ENCODE measurements around the gene REPS2. TPM values are rescaled to one million over a fixed set of nuclear protein-coding genes. Genes with fewer than 3 reads are reported as not detected.

The REPS2 gene
- total RNA-seq, 1 experiment from 2014 or later = 1.4 TPM

DNA sequence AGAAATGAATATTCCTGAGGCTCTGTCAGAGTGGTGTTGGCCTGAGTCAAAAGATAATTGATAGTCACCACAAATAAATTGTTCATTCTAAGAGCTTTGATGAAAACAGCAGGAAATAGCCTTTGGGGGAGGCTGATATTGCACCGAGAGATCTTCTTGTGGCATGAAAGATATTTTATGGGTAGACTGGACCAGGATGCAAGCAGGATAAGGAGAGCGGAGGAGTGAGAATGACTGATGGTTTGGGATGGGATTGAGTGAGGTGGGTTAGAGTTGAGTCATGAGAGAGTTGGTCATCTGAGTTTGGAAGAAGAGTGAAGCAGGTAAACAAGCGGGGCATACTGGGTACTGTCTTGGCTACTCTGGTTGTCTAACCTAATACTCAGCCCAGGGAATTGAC is 88.7 kb downstream of the REPS2 start:
- no peak for DNase-seq (ENCODE audit: low spot score)

DNA sequence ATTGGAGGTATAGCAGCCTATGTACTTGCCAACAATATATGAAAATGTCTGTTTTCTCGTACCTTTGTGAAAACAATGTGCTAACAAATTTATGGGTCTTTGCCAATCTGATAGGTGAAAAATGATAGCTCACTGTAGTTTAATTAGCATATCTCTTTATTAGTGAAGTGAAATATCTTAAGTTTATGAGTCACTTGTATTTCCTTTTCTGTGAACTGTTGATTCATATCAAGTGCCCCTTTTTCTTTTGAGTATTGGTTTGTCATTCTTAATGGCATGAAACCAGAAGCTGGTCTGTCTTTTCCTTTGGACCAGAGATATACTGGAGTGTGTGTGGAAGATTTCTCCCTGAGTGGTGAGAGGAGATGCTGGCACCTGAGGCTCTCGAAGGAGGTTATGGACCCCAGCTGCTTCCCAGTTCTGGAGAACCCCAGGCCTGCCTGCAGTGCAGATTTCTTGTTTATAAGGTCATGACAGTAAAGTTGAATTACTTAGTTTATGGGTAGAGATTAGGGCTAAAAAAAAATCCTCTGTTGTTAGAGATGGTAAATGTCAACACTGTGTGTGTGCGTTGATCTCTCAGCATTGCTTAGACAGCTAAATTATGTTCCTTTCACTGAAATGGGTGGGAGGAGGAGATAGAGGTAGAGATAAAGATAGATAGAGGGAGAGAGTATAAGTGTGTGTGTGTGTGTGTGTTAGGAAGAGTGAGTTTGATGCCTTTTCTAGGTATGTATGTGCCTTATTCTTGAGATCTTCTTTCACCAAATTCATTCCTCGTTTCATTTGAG is 89.9 kb downstream of the REPS2 start:
- DNase-seq (ENCODE audit: low spot score) = peak; percentile 4

DNA sequence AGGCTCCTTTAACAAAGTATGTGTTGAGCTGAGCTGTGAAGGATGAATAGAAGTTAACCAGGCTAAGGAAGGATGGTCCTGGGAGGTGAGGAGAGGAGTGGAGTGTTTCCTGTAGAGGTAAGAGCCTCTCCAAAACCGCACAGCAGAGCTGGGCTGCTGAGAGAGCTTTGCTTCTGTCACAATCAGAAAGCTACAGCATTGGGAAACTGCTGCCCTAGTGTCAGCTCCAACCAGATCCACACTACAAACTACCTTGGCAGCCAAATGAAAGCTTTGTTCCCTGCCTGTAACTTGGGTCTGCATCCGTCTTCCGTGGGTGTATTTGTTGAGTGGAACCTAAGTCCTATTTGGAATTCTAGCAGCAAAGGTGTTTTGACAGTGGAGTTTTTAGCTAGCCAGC is 91.8 kb downstream of the REPS2 start:
- DNase-seq (ENCODE audit: low spot score) = no peak

DNA sequence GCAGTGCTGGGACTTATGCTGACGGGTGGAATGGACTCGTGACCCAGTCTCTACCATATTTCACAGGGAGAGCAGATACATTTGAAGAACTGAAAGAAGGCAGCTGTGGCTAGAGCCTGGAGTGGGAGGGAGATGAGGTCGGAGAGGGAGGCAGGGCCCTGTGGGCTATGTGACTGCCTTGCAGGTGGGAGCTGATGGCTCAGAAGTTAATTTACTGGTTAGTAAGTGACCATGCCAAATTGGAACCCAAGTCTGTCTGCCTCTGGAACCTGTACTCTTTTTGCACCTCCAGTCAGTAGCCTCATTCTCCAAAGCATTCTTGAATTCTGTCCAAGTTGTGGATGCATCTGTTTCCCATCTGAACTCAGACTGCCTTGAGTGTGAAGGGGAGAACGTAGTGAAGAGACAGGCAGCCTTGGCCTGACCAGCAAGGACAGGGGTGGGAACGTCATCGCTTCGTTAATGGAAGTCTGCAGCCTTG is 92.3 kb downstream of the REPS2 start:
- no peak for DNase-seq (ENCODE audit: low spot score)

DNA sequence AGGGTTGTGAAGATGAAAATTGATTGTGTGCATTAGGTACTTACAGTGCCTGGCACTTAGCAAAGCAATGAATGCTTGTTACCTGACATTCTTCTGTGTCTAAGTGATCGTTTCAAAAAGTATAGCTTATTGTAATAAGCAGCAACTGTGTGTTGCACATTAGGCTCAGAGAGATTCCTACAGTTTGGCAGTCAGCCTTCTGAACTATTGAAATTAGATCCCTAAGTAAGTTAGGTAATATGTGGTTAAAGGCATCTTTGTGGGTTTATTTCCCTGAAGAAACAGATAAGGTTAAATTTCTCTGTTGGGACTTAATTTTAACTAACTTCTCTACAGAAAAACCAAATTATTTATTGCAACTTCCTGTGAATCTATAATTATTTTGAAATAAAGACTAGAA is 93.4 kb downstream of the REPS2 start:
- no peak for DNase-seq (ENCODE audit: low spot score)

DNA sequence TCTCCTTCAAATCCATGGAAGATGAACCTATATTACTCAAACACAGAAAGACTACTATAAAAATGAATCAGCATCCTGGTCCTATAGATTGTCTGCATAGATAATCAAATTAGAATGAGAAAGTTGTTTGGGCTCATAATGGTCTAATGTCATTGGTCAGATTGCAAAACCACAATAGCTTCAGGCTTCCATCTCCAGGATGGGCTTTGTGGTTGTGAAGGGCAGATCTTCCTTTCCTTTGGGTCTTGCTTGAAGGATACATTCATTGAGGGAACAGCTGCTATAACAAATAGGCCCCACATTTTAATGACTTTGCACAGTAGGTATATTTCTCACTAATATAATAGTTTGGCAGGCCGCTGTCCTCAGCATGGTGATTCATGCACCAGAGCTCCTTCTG is 94.3 kb downstream of the REPS2 start:
- DNase-seq (ENCODE audit: low spot score) = no peak

DNA sequence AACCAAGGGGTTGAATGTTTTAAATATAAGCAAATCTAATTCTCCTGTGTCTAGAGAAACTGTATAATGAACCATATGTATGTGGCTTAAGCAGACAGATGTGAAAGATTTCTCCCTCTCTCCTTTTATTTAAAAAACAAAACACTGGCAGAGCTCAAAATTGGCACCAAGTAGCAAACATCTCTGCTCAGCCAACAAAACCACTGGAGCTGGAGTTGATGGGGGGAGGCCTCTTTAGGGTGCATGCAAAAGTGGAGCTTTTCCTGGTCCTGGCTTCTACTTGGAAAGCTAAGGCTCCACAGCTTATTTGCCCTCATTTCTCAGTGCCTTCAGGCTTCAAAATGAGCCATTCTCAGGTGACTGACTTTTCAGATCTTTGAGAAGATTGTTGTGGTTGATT is 95.6 kb downstream of the REPS2 start:
- DNase-seq (ENCODE audit: low spot score) = no peak

DNA sequence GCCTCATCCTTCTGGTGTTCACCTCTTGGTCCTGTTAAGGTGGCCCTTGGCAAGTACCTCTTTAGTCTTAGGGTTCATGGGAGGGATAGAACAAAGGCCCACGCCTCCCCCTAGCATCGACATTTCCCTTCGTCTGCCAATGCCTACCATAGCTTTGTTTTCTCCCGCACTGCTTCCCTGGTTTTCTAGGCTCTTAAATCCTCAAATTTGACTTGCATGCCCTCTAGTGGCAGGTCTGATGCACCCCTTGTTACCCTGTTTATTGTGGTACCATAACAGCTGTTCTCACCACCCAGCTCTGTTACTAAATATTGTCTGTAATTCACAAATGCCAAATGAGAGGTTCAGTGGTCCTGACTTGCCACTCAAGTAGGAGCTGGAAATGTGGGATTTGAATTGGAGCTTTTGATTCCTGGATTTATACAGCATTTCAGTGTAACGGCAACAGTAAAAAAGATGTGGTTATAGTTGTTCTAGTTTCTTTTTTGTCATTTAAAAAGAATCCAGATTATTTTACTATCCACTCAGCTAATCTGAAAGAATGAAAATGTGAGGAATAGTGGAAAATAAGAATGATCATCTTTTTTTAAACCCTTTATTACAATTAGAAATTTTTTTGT is 100.1 kb downstream of the REPS2 start:
- DNase-seq (ENCODE audit: low spot score) = peak; percentile 80

DNA sequence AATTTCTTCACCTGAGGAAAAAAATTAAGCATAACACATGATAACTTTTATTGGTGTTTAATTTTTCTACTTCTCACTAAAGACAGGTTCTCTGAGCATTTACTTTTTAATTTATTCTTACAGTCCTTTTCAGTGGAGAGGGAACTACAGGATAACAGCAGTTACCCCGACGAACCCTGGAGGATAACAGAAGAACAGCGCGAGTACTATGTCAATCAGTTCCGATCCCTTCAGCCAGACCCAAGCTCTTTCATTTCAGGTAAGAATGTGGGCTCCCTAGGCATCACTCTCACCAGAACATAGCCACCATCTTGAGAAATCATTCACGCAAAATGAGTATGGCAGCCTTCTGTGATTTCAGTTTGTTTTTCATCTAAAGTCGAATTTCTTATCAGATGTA is 100.8 kb downstream of the REPS2 start:
- DNase-seq (ENCODE audit: low spot score) = no peak

DNA sequence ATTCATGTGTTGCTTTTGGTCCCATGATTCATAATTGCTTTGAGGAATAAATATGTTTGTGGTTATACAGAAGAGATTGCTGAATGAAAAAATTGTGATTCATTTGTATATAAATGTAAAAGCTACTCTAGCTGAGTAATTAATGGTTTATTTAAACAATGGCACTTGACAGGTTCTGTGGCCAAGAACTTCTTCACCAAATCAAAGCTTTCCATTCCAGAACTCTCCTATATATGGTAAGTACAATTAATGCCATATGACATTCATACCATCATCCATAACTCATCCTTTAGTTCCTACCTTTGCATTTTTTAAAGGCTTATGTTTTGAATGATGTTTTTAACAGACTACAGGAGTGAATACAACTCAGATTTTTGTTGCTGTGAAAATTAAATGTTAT is 105.8 kb downstream of the REPS2 start:
- DNase-seq (ENCODE audit: low spot score) = no peak

DNA sequence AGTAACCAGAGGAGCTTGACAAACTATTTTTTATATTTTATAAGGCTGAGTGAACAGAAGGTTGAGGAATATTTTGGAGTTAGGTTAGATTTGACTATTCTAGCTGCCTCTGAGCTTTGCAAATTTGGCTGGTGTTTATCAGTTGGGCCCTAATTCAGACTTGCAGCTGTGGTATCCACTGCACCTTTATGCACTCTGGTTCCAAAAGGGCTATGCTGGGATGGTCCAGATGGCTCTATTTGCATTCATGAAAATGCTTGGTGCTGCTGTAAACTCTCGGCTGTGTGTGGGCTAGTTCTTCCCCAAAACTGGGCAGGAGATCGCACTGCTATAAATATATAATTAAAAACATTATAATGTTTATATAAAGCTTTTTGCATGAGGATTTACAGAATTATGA is 106.3 kb downstream of the REPS2 start:
- DNase-seq (ENCODE audit: low spot score) = no peak

DNA sequence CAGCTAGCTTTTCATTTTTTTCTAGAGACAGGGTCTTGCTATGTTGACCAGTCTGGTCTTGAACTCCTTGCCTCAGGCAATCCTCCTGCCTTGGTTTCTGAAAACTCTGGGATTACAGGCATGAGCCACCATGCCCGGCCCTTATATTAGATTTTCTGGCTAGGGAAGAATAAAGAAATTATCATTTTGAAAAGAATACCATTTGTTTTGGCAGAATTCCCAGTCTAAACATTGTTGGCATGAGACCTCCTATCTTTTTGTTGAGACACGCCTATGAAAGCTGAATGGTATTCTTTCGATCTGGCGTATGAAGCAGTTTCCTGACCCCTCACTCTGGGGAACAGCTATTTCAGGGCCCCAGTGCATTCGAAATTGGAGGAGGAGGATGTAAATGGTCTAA is 107.0 kb downstream of the REPS2 start:
- DNase-seq (ENCODE audit: low spot score) = no peak

DNA sequence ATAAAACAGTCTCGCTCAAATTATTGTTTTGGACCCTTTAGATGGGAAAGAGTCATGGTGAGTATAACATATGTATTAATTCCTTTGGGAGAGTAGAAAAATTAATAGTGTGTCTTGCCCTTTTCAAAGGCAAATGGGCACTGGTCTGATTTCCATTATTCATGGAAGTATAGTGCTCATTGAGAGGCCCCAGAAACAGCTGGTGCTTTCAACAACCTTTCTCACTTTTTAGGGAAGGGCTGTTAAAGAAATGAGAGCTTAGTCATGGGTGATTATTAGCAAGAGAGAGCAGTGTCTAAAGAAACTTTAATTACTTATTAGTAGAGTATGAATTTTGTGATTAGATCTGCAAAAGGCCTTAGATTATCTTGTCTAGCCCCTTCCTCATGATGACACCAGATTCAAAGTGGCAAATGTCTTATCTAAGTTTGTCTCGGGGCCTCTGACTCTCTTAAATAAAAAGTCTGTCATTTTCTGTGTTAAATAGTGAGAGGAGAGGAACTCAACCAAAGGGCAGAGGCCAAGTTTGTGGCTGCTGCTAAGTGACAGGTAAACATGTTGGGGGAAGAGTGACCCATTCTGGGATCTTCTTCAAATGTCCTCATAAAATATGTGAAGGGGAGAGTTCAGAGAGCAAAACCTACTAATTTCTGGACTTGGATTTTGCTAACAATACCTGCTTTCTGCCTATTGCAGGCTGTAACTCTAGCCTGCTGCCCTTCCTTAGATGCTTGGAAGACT is 110.6 kb downstream of the REPS2 start:
- no peak for DNase-seq (ENCODE audit: low spot score)

DNA sequence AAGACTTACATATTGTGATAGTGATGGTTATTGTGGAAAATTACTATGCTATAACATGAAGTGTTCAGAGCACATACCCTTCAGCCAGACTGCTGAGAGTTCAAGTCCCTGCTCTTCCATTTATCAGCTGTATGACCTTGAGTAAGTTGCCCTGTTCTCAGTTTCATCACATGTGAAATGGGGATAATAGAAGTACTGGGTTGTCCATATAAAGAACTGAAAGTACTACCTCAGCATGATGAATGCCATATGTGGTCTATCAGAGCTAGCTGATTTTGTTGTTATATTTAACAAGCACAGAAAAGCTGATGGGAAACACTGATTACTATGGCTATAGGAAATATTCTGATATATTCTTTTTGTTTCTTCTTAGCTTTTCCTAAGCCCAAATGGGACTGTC is 115.6 kb downstream of the REPS2 start:
- no peak for DNase-seq (ENCODE audit: low spot score)

DNA sequence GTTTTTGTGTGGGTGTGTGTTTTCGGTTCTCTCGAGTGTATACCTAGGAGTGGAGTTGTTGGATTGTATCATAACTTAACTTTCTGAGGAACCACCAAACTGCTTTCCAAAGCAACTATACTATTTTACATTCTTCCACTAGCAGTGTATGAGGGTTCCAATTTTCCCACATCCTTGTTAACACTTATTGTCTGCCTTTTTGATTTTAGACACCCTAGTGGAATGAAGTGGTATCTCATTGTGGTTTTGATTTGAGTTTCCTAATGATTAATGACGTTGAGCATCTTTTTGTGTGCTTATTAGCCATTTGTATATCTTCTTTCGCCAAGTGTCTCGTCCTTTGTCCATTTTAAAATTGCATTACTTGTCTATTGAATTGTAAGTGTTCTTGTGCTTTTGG is 118.6 kb downstream of the REPS2 start:
- DNase-seq (ENCODE audit: low spot score) = no peak

DNA sequence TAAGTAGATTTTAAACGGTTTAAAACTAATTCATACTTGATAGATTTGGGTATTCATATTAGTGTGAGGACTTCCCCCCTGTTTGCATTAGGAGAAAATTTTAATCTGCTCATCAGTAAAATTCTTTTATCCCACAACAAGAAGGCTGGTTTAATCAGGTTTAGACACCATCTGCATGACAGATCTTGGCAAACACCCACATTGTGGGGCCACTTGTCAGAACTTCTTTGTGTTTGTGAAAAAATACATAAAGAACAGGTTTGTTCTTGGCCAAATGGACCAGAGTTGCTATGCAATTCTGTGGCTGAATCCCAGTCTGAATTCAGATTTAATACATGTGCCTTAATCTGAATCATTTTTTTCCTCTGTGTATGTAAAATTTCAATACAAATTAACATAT is 121.1 kb downstream of the REPS2 start:
- no peak for DNase-seq (ENCODE audit: low spot score)

DNA sequence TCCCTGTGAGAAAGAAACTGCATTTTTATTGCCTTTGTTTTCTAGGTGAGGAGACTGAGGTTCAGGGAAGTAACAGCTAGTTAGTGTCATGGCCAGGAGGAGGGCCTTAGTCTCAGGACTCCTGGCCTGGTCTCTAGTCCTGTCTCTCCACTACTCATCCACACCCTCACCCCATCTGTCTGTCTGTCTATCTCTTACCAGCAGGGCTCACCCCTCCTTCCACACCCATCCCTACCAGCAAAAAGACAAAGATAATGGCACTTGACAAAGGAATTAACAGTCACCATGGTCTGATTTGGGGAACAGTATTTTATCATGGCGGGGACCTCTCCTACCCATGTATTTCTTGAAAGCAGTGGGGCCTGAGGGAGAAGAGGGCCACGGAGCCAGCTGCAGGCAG is 125.8 kb downstream of the REPS2 start:
- DNase-seq (ENCODE audit: low spot score) = no peak

DNA sequence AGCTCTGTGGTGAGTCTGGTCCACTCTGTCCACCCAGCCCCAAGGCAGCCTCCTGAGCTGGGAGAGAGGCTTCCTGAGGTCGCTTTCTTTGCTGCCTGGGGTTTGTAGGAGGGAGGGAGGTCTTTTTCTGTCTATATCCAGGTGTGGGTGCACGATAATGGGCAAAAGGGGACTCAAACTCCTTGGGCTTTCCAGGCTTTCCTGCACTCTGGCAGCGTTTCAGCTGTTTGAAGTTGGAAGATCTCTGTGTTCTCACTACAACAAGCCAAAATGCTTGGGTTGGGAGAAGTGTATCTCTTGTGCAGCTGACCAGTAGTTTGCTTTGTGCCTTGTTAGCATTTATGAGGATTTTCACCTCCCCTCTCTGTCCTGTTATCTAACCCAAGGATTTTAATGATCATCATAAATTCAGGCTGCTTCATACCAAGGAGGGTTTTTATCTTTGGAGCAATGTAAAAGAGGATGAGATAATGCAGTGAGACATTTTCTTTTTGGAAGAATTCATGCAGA is 126.3 kb downstream of the REPS2 start:
- peak; percentile 9 for DNase-seq (ENCODE audit: low spot score)

DNA sequence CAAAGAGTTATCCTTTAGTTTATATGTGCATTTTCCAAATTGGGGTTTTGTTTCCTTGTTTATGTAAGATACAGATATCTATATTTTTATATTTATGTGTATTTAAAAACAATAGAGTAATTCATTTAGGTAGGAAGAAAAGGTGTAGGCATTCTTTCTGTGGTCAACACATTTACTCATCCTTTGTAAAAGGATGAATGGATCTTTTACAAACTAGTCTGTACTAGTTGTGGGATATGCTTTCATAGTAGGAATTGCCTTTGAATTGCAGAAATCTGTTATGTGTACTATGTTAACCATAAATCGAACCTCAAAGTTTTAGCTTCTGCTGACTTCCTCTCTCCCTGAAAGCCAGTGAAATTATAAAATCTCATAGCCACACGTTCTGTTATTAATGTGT is 128.5 kb downstream of the REPS2 start:
- DNase-seq (ENCODE audit: low spot score) = no peak

DNA sequence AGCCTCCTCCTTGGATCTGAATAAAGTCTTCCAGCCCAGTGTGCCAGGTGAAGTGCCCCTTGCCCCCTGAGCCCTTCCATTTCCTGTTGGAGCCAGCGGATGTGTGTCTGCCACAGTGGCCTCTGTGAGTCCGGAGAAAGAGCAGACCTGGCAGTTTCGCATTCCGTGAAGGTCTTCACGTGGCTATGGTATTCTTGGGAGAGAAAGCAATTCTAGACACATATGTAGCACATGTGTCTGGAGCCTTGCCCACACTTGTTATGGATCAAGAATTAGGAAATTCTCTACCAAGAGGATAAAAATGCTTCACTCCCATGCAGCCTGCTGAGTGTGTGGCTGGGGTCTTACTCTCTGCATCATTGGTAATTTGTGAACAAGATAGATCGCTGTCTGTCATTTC is 130.9 kb downstream of the REPS2 start:
- DNase-seq (ENCODE audit: low spot score) = no peak

DNA sequence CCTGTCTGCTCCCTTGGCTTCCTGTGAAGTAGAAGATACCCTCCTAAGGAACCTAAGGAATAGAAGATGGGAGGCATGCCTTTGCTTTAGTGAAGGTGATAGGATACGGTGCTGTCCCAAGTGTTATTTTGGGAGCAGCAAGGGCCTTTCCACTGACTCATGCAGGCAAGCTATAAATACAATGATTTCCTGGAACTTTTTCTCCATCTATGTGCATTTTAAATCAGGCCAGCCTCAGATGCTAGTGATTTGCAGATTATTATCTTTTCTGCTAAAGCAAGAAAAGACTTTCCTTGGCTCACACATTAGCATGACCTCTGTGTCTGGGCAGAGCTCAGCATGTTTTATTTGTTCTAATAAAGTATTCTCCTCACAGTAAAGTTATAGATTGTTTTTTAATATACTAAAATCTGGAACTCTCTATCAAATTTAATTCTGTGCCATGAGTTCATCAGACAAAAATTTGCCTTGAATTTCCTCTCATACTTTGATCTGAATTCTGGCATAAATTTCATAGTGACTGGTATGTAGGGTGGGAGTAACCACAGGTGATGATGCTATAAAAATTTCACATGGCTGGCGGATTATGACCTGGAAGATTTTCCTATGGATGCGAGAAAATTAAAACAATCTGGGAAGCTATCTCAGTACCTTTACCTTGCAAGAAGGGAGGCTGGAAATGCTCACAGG is 131.7 kb downstream of the REPS2 start:
- peak; percentile 80 for DNase-seq (ENCODE audit: low spot score)

DNA sequence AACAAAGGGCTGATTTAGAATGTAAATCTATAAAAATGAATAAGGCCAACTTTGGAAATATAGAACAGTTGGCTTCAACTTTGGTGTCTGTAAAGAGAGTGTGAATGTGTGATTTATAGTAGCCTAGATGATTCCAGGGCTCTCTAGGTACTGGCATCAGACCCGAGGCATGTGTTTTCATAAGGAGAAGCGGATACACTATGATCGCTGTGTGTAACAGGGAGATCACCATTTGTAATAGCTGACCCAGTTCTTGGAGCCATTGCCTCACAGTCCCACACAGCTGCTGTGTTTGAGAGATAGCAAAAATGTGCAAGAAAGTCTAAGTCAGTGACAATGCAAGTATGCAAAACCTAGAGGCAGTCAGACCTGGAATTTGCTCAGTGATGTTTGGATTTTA is 135.1 kb downstream of the REPS2 start:
- no peak for DNase-seq (ENCODE audit: low spot score)

Data from A172 (cell line).